Pancreas (tissue), 10 donors: ENCODE data around the gene ELN. TPM values are rescaled to one million over a fixed set of nuclear protein-coding genes. Genes with fewer than 3 reads are reported as not detected.

Experiments used
- ATAC-seq, 4 donors: fragments of 200-7000 bp; cut with Tn5 transposase; one replicate each; pipeline versions ENCODE4 v1.8.0 to v1.9.1; 2020; ENCODE audit warnings: mild to moderate bottlenecking in 4 of 4, moderate library complexity in 4 of 4
- DNase-seq, 6 donors: peaks; one replicate each; pipeline ENCODE4 v3.0.0-alpha.2; 2020
- FAIRE-seq: peaks from 2 replicates; lab custom pipeline; 2012; peaks lifted over from hg19 to GRCh38; lab: Jason Lieb, UNC
- H3K27ac ChIP-seq, 4 donors: fragments of 200-600 bp; sonication (generic); 1 replicate in 3 of 4; 2 replicates in 1 of 4; pipeline versions ENCODE4 v1.5.0 to v1.8.0; 2020
- H3K27me3 ChIP-seq, 4 donors: fragments of 200-600 bp; one replicate each; pipeline ENCODE4 v1.8.0; 2021
- H3K36me3 ChIP-seq, 3 donors: fragments of 200-600 bp; sonication (generic) in 1 of 3; one replicate each; pipeline versions ENCODE4 v1.5.0 to v1.8.0; 2020 to 2021
- H3K4me1 ChIP-seq, 3 donors: fragments of 200-600 bp; one replicate each; pipeline ENCODE4 v1.8.0; 2021
- H3K4me3 ChIP-seq, 4 donors: fragments of 200-600 bp; sonication (generic) in 2 of 4; one replicate each; pipeline versions ENCODE4 v1.5.0 to v1.8.0; 2020 to 2021
- H3K9me3 ChIP-seq, 4 donors: fragments of 200-600 bp; one replicate each; pipeline ENCODE4 v1.8.0; 2021
- WGBS, 2 donors: extraction: QIAGEN DNeasy Blood & Tissue Kit; methylation state at CpG; one replicate each; pipeline ENCODE4 v1.1.7; 2013; 5-methylcytosine and 5-hydroxymethylcytosine counted together
- intact Hi-C, 3 donors: fragments of 100-400 bp; cut with DNase I; formaldehyde crosslinking; loops; one replicate each; pipeline versions ENCODE4 v1.11.1 to v1.14.2; 2022
- polyA plus RNA-seq, 2 donors: library from polyadenylated mRNA; stranded (reverse); fragments of 200-250 nt; gene quantifications; one replicate each; pipeline ENCODE4 v1.2.3, GENCODE V29; 2013
- total RNA-seq, 6 donors: library from RNA; stranded (reverse); fragmentation: NEBNext Ultra II Directional in 4 of 6; extraction: Animal tissue kit (Norgen Biotek cat#: 25700) in 4 of 6; gene quantifications; one replicate each; pipeline versions ENCODE4 v1.2.1 to v1.2.4, GENCODE V29; 2021 to 2023
- TF ChIP-seq, protein P1 (sequence below), 4 donors: fragments of 200-600 bp; sonication (generic) in 3 of 4; IDR thresholded peaks; one replicate each; pipeline versions ENCODE4 v1.5.0 to v1.8.0; 2021; ENCODE audit warnings: antibody characterized with exemption in 4 of 4
- donor health status: healthy with polysubstance abuse.
- donor health status: DM: no; HTN: no; CAD: no; lungs with moderate emphysema.
- donor health status: DM: no; HTN: no; CAD: no.
- donor health status: control.
- donor health status: control.
- donor health status: Bipolar disorder and iron deficiency.
- donor health status: DM: yes; HTN: yes; CAD: no.
- donor health status: DM: no; HTN: no; CAD: no.
- donor health status: DM: no; HTN: no; CAD: no.
- donor health status: DM: yes; HTN: yes; CAD: no.

ELN gene
- total and polyA plus RNA-seq, 8 donors = 36.8 to 118 (median 70.7) TPM

DNA sequence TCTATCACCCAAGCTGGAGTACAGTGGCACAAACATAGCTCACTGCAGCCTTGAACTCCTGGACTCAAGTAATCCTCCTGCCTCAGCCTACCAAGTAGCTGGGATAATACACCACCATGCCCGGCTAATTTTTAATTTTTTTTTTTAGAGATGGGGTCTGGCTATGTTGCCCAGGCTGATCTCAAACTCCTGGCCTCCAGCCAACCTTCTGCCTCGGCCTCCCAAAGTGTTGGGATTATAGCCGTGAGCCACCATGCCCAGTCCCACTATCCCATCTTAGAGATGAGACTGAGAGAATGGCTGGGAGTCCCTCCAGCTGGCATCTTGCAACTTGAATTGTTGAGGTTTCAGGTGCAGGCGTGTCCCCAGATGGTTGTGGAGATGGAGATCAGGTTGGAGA lies 40.7 kb upstream of the ELN start:
- Histone ChIP-seq H3K4me3 (no peak overlapping the region), H3K27me3 (no peaks in the 10 kb centered on the region), H3K9me3 (no peaks in the 10 kb centered on the region), H3K36me3 (no peaks in the 10 kb centered on the region), H3K4me1 (no peaks in the 10 kb centered on the region), H3K27ac (no peak overlapping the region)
- ATAC-seq = no peak
- peak in 1 of 6 donors; percentile 14 for DNase-seq
- intact Hi-C loops = no loop called here
- TF ChIP-seq, protein P1, sequence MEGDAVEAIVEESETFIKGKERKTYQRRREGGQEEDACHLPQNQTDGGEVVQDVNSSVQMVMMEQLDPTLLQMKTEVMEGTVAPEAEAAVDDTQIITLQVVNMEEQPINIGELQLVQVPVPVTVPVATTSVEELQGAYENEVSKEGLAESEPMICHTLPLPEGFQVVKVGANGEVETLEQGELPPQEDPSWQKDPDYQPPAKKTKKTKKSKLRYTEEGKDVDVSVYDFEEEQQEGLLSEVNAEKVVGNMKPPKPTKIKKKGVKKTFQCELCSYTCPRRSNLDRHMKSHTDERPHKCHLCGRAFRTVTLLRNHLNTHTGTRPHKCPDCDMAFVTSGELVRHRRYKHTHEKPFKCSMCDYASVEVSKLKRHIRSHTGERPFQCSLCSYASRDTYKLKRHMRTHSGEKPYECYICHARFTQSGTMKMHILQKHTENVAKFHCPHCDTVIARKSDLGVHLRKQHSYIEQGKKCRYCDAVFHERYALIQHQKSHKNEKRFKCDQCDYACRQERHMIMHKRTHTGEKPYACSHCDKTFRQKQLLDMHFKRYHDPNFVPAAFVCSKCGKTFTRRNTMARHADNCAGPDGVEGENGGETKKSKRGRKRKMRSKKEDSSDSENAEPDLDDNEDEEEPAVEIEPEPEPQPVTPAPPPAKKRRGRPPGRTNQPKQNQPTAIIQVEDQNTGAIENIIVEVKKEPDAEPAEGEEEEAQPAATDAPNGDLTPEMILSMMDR (IDR thresholded peaks at IDR 0.05) = no peak
- 75 to 82% methylated on average over 4 of the region's 4 CpGs for WGBS, 2 donors
- FAIRE-seq = no peak

DNA sequence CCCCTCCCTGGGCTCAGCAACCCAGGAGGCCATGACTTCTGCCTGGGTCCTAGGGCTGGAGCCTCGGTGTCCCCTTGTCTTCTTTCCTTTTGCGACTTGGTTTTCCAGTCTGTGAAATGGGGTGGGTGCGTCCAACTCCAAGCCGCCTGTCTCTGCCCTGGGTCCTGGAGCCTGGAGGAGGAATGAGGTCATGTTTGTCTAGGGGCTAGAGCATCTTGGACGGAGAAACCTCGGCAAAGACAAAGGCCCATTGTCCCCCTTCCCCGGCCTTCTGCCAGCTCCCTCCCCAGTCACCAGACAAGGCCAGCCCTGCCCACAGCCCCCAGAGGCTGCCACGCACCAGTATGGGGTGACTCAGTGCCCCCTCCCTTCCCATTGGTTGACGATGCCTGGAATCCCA lies 39.8 kb upstream of the ELN start:
- intact Hi-C loops = no loop called here
- Histone ChIP-seq H3K9me3 (no peaks in the 10 kb centered on the region), H3K4me1 (no peaks in the 10 kb centered on the region), H3K4me3 (no peak overlapping the region), H3K27me3 (no peaks in the 10 kb centered on the region), H3K27ac (no peak overlapping the region), H3K36me3 (no peaks in the 10 kb centered on the region)
- DNase-seq = peak in 1 of 6 donors; percentile 40
- peak in 2 of 4 donors; percentile 39 to 45 for ATAC-seq
- WGBS, 2 donors = 59 to 60% methylated on average over 9 of the region's 9 CpGs
- no peak for FAIRE-seq
- TF ChIP-seq, protein P1 (IDR thresholded peaks at IDR 0.05) = no peak

DNA sequence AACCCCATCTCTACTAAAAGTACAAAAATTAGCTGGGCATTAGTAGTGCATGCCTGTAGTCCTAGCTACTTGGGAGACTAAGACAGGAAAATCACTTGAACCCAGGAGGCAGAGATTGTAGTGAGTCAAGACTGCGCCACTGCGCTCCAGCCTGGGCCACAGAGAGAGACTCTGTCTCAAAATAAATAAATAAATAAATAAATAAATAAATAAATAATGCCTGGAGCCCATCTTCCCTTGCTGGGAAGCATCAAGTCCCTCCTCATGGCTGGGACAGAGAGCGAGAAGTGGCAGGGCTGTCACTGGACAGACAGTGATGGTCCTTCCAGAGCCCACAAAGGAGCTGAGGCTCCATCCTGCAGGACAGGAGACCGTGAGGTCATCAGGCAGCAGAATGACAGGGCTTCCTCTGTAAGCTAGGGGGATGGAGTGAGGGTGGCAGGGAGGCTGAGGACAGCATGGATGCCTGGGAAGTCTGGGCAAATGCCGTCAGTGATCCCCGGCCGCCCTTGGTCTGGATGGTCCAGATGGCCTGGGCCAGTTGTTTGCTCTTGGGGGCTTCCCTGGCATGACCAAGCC lies 36.4 kb upstream of the ELN start:
- no peaks in the 10 kb centered on the region for H3K4me1 ChIP-seq
- H3K4me3 ChIP-seq = no peak overlapping the region
- no peaks in the 10 kb centered on the region for H3K9me3 ChIP-seq
- DNase-seq (no peak), FAIRE-seq (no peak), ATAC-seq (peak in 1 of 4 donors; percentile 22)
- H3K27me3 ChIP-seq = no peaks in the 10 kb centered on the region
- 96 to 99% methylated on average over 7 of the region's 7 CpGs for WGBS, 2 donors
- TF ChIP-seq, protein P1 (IDR thresholded peaks at IDR 0.05) = no peak
- no peaks in the 10 kb centered on the region for H3K36me3 ChIP-seq
- intact Hi-C loops = no loop called here
- peak overlapping the region in 1 of 4 donors; percentile 33 for H3K27ac ChIP-seq

DNA sequence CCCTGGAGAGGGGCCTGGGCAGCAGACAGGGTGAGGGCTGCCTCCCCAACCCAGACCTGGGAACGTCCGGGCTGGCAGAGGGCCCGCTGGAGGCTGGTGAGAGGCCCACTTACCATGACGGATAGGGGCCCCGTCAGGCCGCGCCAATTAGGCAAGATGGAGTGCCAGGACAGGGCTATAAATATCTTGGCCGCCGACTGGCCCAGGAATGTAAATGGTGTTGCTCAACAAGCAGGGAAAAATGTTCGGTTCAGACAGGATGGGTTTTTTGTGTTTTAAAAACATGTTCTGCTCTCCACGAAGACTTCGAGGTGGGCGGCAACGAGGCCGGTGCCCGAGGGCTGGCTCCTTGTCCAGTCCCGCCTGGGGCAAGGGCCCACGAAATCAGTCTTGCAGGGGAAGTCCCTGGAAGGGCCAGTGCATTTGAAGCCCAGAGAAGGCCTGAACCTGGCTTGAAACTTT lies 35.8 kb upstream of the ELN start:
- no peak overlapping the region for H3K4me3 ChIP-seq
- FAIRE-seq (no peak), ATAC-seq (peak; percentile 53 to 80 (median 61)), DNase-seq (peak in 4 of 6 donors; percentile 30 to 67 (median 59))
- H3K27ac ChIP-seq = peak overlapping the region in 1 of 4 donors; percentile 33
- no peaks in the 10 kb centered on the region for H3K27me3 ChIP-seq
- H3K36me3 ChIP-seq = no peaks in the 10 kb centered on the region
- WGBS, 2 donors = 56 to 64% methylated on average over 18 of the region's 18 CpGs
- no peaks in the 10 kb centered on the region for H3K9me3 ChIP-seq
- TF ChIP-seq, protein P1 (IDR thresholded peaks at IDR 0.05) = no peak
- intact Hi-C loops = no loop called here
- no peaks in the 10 kb centered on the region for H3K4me1 ChIP-seq

- DNase-seq = no peak
- no peaks in the 10 kb centered on the region for H3K4me1 ChIP-seq
- no peak overlapping the region for H3K27ac ChIP-seq
- no peak for ATAC-seq
- H3K27me3 ChIP-seq = no peaks in the 10 kb centered on the region
- H3K4me3 ChIP-seq = no peak overlapping the region
- intact Hi-C loops = no loop called here
- WGBS, 2 donors = 86 to 89% methylated on average over 7 of the region's 7 CpGs
- H3K9me3 ChIP-seq = no peaks in the 10 kb centered on the region
- TF ChIP-seq, protein P1 (IDR thresholded peaks at IDR 0.05) = no peak
- FAIRE-seq = peak; percentile 77
- H3K36me3 ChIP-seq = no peaks in the 10 kb centered on the region
Measured at GRCh38 chr7:73994023-73994422, 34.0 kb upstream of the ELN start.
